Parathyroid adenoma (tissue), 2 donors: ENCODE measurements around the gene MAGEA10.
"Not testable (repeated sequence)": the region's sequence is repeated elsewhere in the genome, so short reads cannot be mapped to it uniquely, and the experiment has no call there.

Experiments used
- H2AFZ ChIP-seq: fragments of 300-600 bp; sonication (generic); one replicate; pipeline ENCODE4 v1.7.0; 2017; ENCODE audit warnings: antibody characterized with exemption, mild to moderate bottlenecking
- H3K27ac ChIP-seq: fragments of 300-600 bp; sonication (generic); one replicate; pipeline ENCODE4 v1.7.0; 2017
- H3K27me3 ChIP-seq: fragments of 300-600 bp; sonication (generic); one replicate; pipeline ENCODE4 v1.7.0; 2017; ENCODE audit warnings: low read length; ENCODE audit not compliant: control insufficient read depth, insufficient read depth
- H3K36me3 ChIP-seq: fragments of 300-600 bp; sonication (generic); one replicate; pipeline ENCODE4 v1.7.0; 2017; ENCODE audit warnings: low read length; ENCODE audit not compliant: control insufficient read depth, insufficient read depth
- H3K4me1 ChIP-seq: fragments of 300-600 bp; sonication (generic); one replicate; pipeline ENCODE4 v1.7.0; 2017; ENCODE audit warnings: control low read depth
- H3K4me2 ChIP-seq: fragments of 300-600 bp; sonication (generic); one replicate; pipeline ENCODE4 v1.7.0; 2017; ENCODE audit warnings: low read length
- H3K4me3 ChIP-seq: fragments of 300-600 bp; sonication (generic); one replicate; pipeline ENCODE4 v1.7.0; 2017; ENCODE audit warnings: low read depth, low read length
- H3K79me2 ChIP-seq: fragments of 300-600 bp; sonication (generic); one replicate; pipeline ENCODE4 v1.7.0; 2017; ENCODE audit warnings: control low read depth
- H3K9ac ChIP-seq: fragments of 300-600 bp; sonication (generic); one replicate; pipeline ENCODE4 v1.7.0; 2017; ENCODE audit warnings: mild to moderate bottlenecking
- H3K9me3 ChIP-seq: fragments of 300-600 bp; sonication (generic); one replicate; pipeline ENCODE4 v1.7.0; 2017; ENCODE audit warnings: low read length; ENCODE audit not compliant: control insufficient read depth
- CTCF ChIP-seq: fragments of 300-600 bp; sonication (generic); IDR thresholded peaks from one replicate; pipeline ENCODE4 v1.7.0; 2017; ENCODE audit warnings: antibody characterized with exemption, mild to moderate bottlenecking
- donor health status: primary hyperparathyroidism.

MAGEA10 gene

GRCh38 chrX:152149648-152150047 is 11.3 kb upstream of the MAGEA10 start:
- no peak for TF ChIP-seq CTCF
- Histone ChIP-seq H3K36me3 (no peaks in the 10 kb centered on the region), H3K4me3 (no peak overlapping the region), H3K9ac (no peak overlapping the region), H3K79me2 (no peaks in the 10 kb centered on the region), H3K4me2 (no peak overlapping the region), H3K9me3 (no peaks in the 10 kb centered on the region), H3K4me1 (no peaks in the 10 kb centered on the region), H3K27ac (no peak overlapping the region), H3K27me3 (no peaks in the 10 kb centered on the region), H2AFZ (no peak overlapping the region)

DNA sequence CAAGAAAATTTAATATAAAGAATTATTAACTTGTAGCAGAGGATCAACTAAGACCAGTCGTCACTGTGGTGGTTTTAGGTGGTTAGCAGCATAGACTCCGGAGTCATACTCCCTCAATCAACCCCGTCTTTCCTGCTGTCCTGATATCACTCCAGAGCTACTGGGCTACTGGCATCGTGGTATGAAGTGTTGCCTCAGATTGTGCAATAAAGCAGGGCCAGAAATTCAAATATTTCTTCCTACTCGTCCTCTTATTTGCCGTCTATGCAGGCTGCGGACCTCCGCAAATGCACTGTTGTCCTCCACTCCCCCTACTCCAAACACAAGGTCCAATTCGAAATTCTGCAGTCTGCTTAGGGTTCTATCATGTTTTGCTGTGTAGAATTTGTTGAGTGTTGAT is 1.2 kb upstream of the MAGEA10 start:
- Histone ChIP-seq H3K27me3 (no peaks in the 10 kb centered on the region), H3K36me3 (no peaks in the 10 kb centered on the region), H2AFZ (no peak overlapping the region), H3K79me2 (no peaks in the 10 kb centered on the region), H3K27ac (no peak overlapping the region), H3K9me3 (no peaks in the 10 kb centered on the region), H3K4me3 (no peak overlapping the region), H3K4me1 (no peaks in the 10 kb centered on the region), H3K9ac (no peak overlapping the region), H3K4me2 (no peak overlapping the region)
- TF ChIP-seq CTCF = no peak

DNA sequence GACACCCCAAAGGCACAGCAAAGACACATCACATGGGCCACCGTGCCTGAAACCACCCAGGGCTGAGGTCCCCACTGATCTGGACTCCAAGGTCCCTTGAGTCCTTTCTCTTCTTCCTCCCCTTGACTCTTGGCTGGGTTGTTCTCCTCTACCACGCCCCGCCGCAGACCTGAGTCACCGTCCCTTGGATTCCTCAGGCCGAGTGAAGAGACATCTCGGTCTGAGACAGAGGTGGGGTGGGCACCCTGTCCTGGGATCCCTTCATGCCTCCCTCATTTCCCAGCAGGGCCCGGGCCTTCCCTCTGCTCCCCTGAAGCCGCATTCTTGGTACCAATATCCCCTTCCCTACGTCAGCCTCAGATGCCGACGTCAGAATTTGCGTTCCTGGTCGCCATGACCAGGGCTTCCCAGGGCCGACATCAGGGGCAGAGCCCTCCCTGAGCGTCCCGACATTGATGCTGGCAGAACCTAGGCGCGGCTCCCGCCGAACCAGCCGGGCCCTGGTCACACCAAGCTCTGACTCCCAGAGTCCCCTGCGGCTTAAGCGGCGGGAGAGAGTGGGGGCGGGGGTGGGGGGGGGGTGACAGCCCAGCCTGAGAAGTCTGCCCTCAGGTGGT is 498 bp downstream of the MAGEA10 start:
- H3K27ac ChIP-seq = no peak overlapping the region
- H3K79me2 ChIP-seq = no peaks in the 10 kb centered on the region
- H3K9me3 ChIP-seq = no peaks in the 10 kb centered on the region
- H3K27me3 ChIP-seq = no peaks in the 10 kb centered on the region
- H3K4me1 ChIP-seq = no peaks in the 10 kb centered on the region
- no peak overlapping the region for H3K9ac ChIP-seq
- H2AFZ ChIP-seq = no peak overlapping the region
- no peak for TF ChIP-seq CTCF
- H3K4me3 ChIP-seq = no peak overlapping the region
- H3K4me2 ChIP-seq = no peak overlapping the region
- no peaks in the 10 kb centered on the region for H3K36me3 ChIP-seq

- Histone ChIP-seq H3K27ac (no peak overlapping the region), H3K9ac (no peak overlapping the region), H3K4me3 (no peak overlapping the region), H3K79me2 (no peaks in the 10 kb centered on the region), H3K9me3 (no peaks in the 10 kb centered on the region), H3K4me1 (no peaks in the 10 kb centered on the region), H2AFZ (no peak overlapping the region), H3K4me2 (no peak overlapping the region), H3K36me3 (no peaks in the 10 kb centered on the region), H3K27me3 (no peaks in the 10 kb centered on the region)
- no peak for TF ChIP-seq CTCF
These were observed 2.1 kb downstream of the MAGEA10 start for GRCh38 chrX:152136312-152136711.

- H3K79me2 ChIP-seq = no peaks in the 10 kb centered on the region
- no peaks in the 10 kb centered on the region for H3K36me3 ChIP-seq
- no peak overlapping the region for H2AFZ ChIP-seq
- H3K4me2 ChIP-seq = no peak overlapping the region
- H3K27me3 ChIP-seq = no peaks in the 10 kb centered on the region
- no peak overlapping the region for H3K9ac ChIP-seq
- no peak overlapping the region for H3K4me3 ChIP-seq
- TF ChIP-seq CTCF = no peak
- H3K4me1 ChIP-seq = no peaks in the 10 kb centered on the region
- no peaks in the 10 kb centered on the region for H3K9me3 ChIP-seq
- H3K27ac ChIP-seq = no peak overlapping the region
These were observed 6.9 kb downstream of the MAGEA10 start for GRCh38 chrX:152131525-152131924.

DNA sequence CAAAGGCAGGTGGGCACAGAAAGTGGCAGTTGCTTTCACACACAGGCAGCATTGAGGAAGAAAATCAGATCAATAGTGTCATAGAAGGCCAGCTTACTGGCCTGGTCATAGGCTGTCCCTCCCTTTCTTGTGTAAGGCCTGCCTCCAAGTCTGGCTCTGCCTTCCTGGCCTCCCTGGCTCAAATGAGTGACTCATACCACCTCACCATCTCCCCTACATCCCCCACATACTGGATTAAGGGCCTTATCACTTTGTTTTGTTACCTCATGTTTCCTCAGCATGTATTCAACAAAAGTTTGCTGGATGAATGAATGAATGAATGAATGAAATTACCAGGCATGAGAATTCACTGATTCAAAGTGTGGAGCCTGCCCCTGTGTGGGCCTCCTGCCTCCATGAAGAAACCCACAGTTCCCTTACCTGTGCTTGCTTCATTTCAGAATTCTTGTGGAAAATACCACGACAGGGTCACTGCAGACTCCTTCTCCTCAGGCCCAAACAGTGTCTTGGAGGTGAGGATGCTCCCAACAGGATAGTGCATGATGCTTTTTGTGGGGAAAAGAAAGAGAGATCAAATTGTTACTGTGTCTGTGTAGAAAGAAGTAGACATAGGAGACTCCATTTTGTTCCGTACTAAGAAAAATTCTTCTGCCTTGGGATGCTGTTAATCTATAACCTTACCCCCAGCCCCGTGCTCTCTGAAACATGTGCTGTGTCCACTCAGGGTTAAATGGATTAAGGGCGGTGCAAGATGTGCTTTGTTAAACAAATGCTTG is 9.1 kb downstream of the MAGEA10 start:
- H3K27ac ChIP-seq, H3K36me3 ChIP-seq, H3K9ac ChIP-seq, H3K4me2 ChIP-seq, H3K9me3 ChIP-seq, H3K79me2 ChIP-seq, H3K4me3 ChIP-seq, H3K4me1 ChIP-seq, H2AFZ ChIP-seq, H3K27me3 ChIP-seq: not testable (repeated sequence)
